Astrocyte of the hippocampus (primary cell): ENCODE results near the gene RAF1.
"Not testable (repeated sequence)": the region's sequence is repeated elsewhere in the genome, so short reads cannot be mapped to it uniquely, and the experiment has no call there.

Source experiments
- DNase-seq: peaks from one replicate; pipeline ENCODE4 v3.0.0; 2011; ENCODE audit warnings: low read depth, low spot score

The RAF1 gene

GRCh38 chr3:12560505-12561190 is 103.3 kb downstream of the RAF1 start:
- no peak for DNase-seq

GRCh38 chr3:12559520-12559919 is 104.4 kb downstream of the RAF1 start:
- no peak for DNase-seq

- no peak for DNase-seq
Measured at GRCh38 chr3:12558706-12559105, 105.2 kb downstream of the RAF1 start.

- DNase-seq, result peak; percentile 42
Measured at GRCh38 chr3:12557473-12558100, 106.3 kb downstream of the RAF1 start.

GRCh38 chr3:12556690-12557472 is 107.0 kb downstream of the RAF1 start, which contains the start of gene MKRN2:
Gene MKRN2 (plus strand): TSS chr3:12557087. CDS start chr3:12557151, 64 bp downstream.
- peak; percentile 96 for DNase-seq

GRCh38 chr3:12556314-12556689 is 107.6 kb downstream of the RAF1 start:
- DNase-seq, result no peak

GRCh38 chr3:12553921-12554391 is 110.0 kb downstream of the RAF1 start:
- peak; percentile 53 for DNase-seq

GRCh38 chr3:12549971-12550760 is 113.8 kb downstream of the RAF1 start:
- no peak for DNase-seq

GRCh38 chr3:12545473-12545791 is 118.5 kb downstream of the RAF1 start, which contains the start of gene MKRN2OS:
Gene MKRN2OS (minus strand): TSS chr3:12545499. CDS start chr3:12545464, 35 bp downstream.
- peak; percentile 9 for DNase-seq

GRCh38 chr3:12544652-12545472 is 119.1 kb downstream of the RAF1 start:
- no peak for DNase-seq

GRCh38 chr3:12543497-12543896 is 120.4 kb downstream of the RAF1 start:
- DNase-seq, result not testable (repeated sequence)

GRCh38 chr3:12541625-12542024 is 122.3 kb downstream of the RAF1 start:
- peak; percentile 15 for DNase-seq

GRCh38 chr3:12536423-12536822 is 127.5 kb downstream of the RAF1 start:
- DNase-seq, result peak; percentile 15
